Dendritic cell treated with granulocyte-macrophage colony-stimulating factor and Interleukin-4, amounts not matched to agents 40 ng/mL and 50 ng/mL, for 4 days (primary cell): Measurements from ENCODE around the gene HLA-A.
"Not testable (repeated sequence)": the region's sequence is repeated elsewhere in the genome, so short reads cannot be mapped to it uniquely, and the experiment has no call there.

ENCODE experiments used
- H3K27ac Mint-ChIP-seq: one replicate; pipeline ENCODE4 v1.8.0; 2022; ENCODE audit warnings: mild to moderate bottlenecking, mixed read lengths
- H3K27me3 Mint-ChIP-seq: one replicate; pipeline ENCODE4 v1.8.0; 2022; ENCODE audit warnings: mild to moderate bottlenecking, mixed read lengths
- H3K36me3 Mint-ChIP-seq: one replicate; pipeline ENCODE4 v1.8.0; 2022; ENCODE audit warnings: low read depth, mixed read lengths
- H3K4me1 Mint-ChIP-seq: one replicate; pipeline ENCODE4 v1.8.0; 2022; ENCODE audit warnings: low read depth, mixed read lengths
- H3K4me3 Mint-ChIP-seq: one replicate; pipeline ENCODE4 v1.8.0; 2022; ENCODE audit warnings: mild to moderate bottlenecking, moderate library complexity, mixed read lengths
- H3K9me3 Mint-ChIP-seq: one replicate; pipeline ENCODE4 v1.8.0; 2022; ENCODE audit warnings: mixed read lengths
- intact Hi-C: fragments of 100-400 bp; cut with micrococcal nuclease; formaldehyde crosslinking; loops from one replicate; pipeline ENCODE4 v1.15.0; 2022

The HLA-A gene

GRCh38 chr6:29975561-29975907 lies 33.2 kb downstream of the HLA-A start:
- no peaks in the 10 kb centered on the region for H3K9me3 Mint-ChIP-seq
- H3K27me3 Mint-ChIP-seq, result peaks cover 60% of the 10 kb centered on the region
- H3K36me3 Mint-ChIP-seq, result no peaks in the 10 kb centered on the region
- peaks cover 35% of the 10 kb centered on the region for H3K4me1 Mint-ChIP-seq
- peak overlapping the region; percentile 64 for H3K4me3 Mint-ChIP-seq
- peak overlapping the region; percentile 13 for H3K27ac Mint-ChIP-seq
- intact Hi-C loops, result loop anchor here (5.0 kb wide), 3 partner anchors 33 to 88 kb away; partner anchors contain the start of gene HLA-A

GRCh38 chr6:29976253-29976587 lies 33.9 kb downstream of the HLA-A start:
- H3K4me1 Mint-ChIP-seq, result peaks cover 42% of the 10 kb centered on the region
- peak overlapping the region; percentile 73 for H3K27ac Mint-ChIP-seq
- no peaks in the 10 kb centered on the region for H3K9me3 Mint-ChIP-seq
- H3K4me3 Mint-ChIP-seq, result peak overlapping the region; percentile 89
- intact Hi-C loops, result loop anchor here (5.0 kb wide), 3 partner anchors 34 to 89 kb away; partner anchors contain the start of gene HLA-A
- peaks cover 58% of the 10 kb centered on the region for H3K27me3 Mint-ChIP-seq
- no peaks in the 10 kb centered on the region for H3K36me3 Mint-ChIP-seq

GRCh38 chr6:29976588-29977424 lies 34.5 kb downstream of the HLA-A start:
- Mint-ChIP-seq H3K4me3 (peak overlapping the region; percentile 89), H3K27me3 (peaks cover 59% of the 10 kb centered on the region), H3K4me1 (peaks cover 48% of the 10 kb centered on the region), H3K27ac (peak overlapping the region; percentile 73), H3K9me3 (no peaks in the 10 kb centered on the region), H3K36me3 (no peaks in the 10 kb centered on the region)
- intact Hi-C loops, result loop anchor here (5.0 kb wide), 3 partner anchors 35 to 90 kb away; partner anchors contain the start of gene HLA-A

GRCh38 chr6:29977425-29977727 lies 35.0 kb downstream of the HLA-A start:
- Mint-ChIP-seq H3K27ac (peak overlapping the region; percentile 73), H3K4me3 (peak overlapping the region; percentile 89), H3K36me3 (no peaks in the 10 kb centered on the region), H3K27me3 (peaks cover 53% of the 10 kb centered on the region), H3K4me1 (peaks cover 53% of the 10 kb centered on the region), H3K9me3 (no peaks in the 10 kb centered on the region)
- intact Hi-C loops, result loop anchor here (5.0 kb wide), 3 partner anchors 35 to 90 kb away; partner anchors contain the start of gene HLA-A

- H3K27ac Mint-ChIP-seq, H3K9me3 Mint-ChIP-seq, H3K4me3 Mint-ChIP-seq, intact Hi-C loops, H3K36me3 Mint-ChIP-seq: not testable (repeated sequence)
- peaks cover 34% of the 10 kb centered on the region for H3K27me3 Mint-ChIP-seq
- H3K4me1 Mint-ChIP-seq, result peaks cover 42% of the 10 kb centered on the region
Measured at GRCh38 chr6:29980013-29980412, 37.7 kb downstream of the HLA-A start.

- intact Hi-C loops, result no loop called here
- Mint-ChIP-seq H3K27ac (no peak overlapping the region), H3K4me1 (peaks cover 37% of the 10 kb centered on the region), H3K27me3 (peaks cover 29% of the 10 kb centered on the region), H3K9me3 (no peaks in the 10 kb centered on the region), H3K36me3 (no peaks in the 10 kb centered on the region), H3K4me3 (no peak overlapping the region)
Measured at GRCh38 chr6:29980511-29980910, 38.2 kb downstream of the HLA-A start.

- H3K27ac Mint-ChIP-seq, result no peak overlapping the region
Measured at GRCh38 chr6:29981211-29981812, 39.0 kb downstream of the HLA-A start.

GRCh38 chr6:29982097-29982496 lies 39.8 kb downstream of the HLA-A start:
- Mint-ChIP-seq H3K4me1 (peaks cover 22% of the 10 kb centered on the region), H3K4me3 (no peak overlapping the region), H3K9me3 (no peaks in the 10 kb centered on the region), H3K36me3 (no peaks in the 10 kb centered on the region), H3K27ac (no peak overlapping the region), H3K27me3 (peaks cover 16% of the 10 kb centered on the region)
- intact Hi-C loops, result no loop called here

More at GRCh38 chr6:29981211-29981812, 39.0 kb downstream of the HLA-A start:
- intact Hi-C loops, result no loop called here
- no peaks in the 10 kb centered on the region for H3K36me3 Mint-ChIP-seq
- no peak overlapping the region for H3K4me3 Mint-ChIP-seq
- no peaks in the 10 kb centered on the region for H3K9me3 Mint-ChIP-seq
- H3K27me3 Mint-ChIP-seq, result peaks cover 21% of the 10 kb centered on the region
- peaks cover 29% of the 10 kb centered on the region for H3K4me1 Mint-ChIP-seq

- Mint-ChIP-seq H3K9me3 (no peaks in the 10 kb centered on the region), H3K4me1 (peaks cover 18% of the 10 kb centered on the region), H3K27ac (no peak overlapping the region), H3K36me3 (no peaks in the 10 kb centered on the region), H3K4me3 (no peak overlapping the region), H3K27me3 (peaks cover 7% of the 10 kb centered on the region)
- intact Hi-C loops, result no loop called here
Measured at GRCh38 chr6:29984232-29984631, 41.9 kb downstream of the HLA-A start.

- H3K36me3 Mint-ChIP-seq, result no peaks in the 10 kb centered on the region
- intact Hi-C loops, result no loop called here
- no peaks in the 10 kb centered on the region for H3K9me3 Mint-ChIP-seq
- H3K4me1 Mint-ChIP-seq, result peaks cover 18% of the 10 kb centered on the region
- H3K4me3 Mint-ChIP-seq, result no peak overlapping the region
- peaks cover 5% of the 10 kb centered on the region for H3K27me3 Mint-ChIP-seq
- H3K27ac Mint-ChIP-seq, result no peak overlapping the region
Measured at GRCh38 chr6:29984992-29985391, 42.7 kb downstream of the HLA-A start.

- Mint-ChIP-seq H3K27me3 (peaks cover 4% of the 10 kb centered on the region), H3K36me3 (no peaks in the 10 kb centered on the region), H3K4me1 (peaks cover 10% of the 10 kb centered on the region), H3K4me3 (no peak overlapping the region), H3K9me3 (no peaks in the 10 kb centered on the region), H3K27ac (no peak overlapping the region)
- intact Hi-C loops, result no loop called here
Measured at GRCh38 chr6:29986179-29986781, 43.9 kb downstream of the HLA-A start.

- Mint-ChIP-seq H3K4me3 (no peak overlapping the region), H3K36me3 (no peaks in the 10 kb centered on the region), H3K27me3 (peaks cover 4% of the 10 kb centered on the region), H3K27ac (no peak overlapping the region), H3K4me1 (no peaks in the 10 kb centered on the region), H3K9me3 (no peaks in the 10 kb centered on the region)
- intact Hi-C loops, result no loop called here
Measured at GRCh38 chr6:29989211-29989610, 46.9 kb downstream of the HLA-A start.

GRCh38 chr6:29990931-29991330 lies 48.6 kb downstream of the HLA-A start:
- H3K4me3 Mint-ChIP-seq, result no peak overlapping the region
- H3K36me3 Mint-ChIP-seq, result no peaks in the 10 kb centered on the region
- no peaks in the 10 kb centered on the region for H3K4me1 Mint-ChIP-seq
- H3K9me3 Mint-ChIP-seq, result no peaks in the 10 kb centered on the region
- peaks cover 6% of the 10 kb centered on the region for H3K27me3 Mint-ChIP-seq
- intact Hi-C loops, result no loop called here
- no peak overlapping the region for H3K27ac Mint-ChIP-seq

GRCh38 chr6:29992807-29993206 lies 50.5 kb downstream of the HLA-A start:
- intact Hi-C loops, result no loop called here
- Mint-ChIP-seq H3K27me3 (peaks cover 19% of the 10 kb centered on the region), H3K27ac (no peak overlapping the region), H3K4me1 (no peaks in the 10 kb centered on the region), H3K4me3 (no peak overlapping the region), H3K36me3 (no peaks in the 10 kb centered on the region), H3K9me3 (no peaks in the 10 kb centered on the region)
